Measurements from ENCODE around the gene APBA2.
"Not testable (repeated sequence)": the region's sequence is repeated elsewhere in the genome, so short reads cannot be mapped to it uniquely, and the experiment has no call there.

The APBA2 gene

DNA sequence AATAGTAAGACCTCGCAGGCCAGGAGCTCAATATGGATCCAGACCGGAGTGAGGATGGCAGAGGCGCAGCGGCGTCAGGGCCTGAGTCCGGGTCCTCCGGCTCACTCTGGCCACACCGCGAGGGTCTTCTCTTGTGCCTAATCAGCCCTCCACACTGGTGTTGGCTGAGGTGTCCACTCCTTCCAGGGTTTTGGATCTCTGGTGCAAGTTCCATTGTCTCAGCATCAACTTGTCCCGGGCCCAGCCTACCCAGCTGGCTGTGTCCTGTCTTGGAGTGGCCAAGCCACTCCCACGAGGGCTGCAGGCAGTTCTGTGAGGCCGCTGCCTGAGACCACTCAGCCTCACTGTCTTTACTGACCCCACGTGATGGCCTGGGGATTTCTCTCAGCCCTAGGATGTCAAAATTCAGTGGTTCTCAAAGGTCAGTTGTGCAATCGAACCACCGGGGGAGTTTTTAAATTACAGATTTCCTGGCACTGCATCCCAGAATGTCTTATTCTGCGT, 24.7 kb upstream of the APBA2 start:
- Mint-ChIP-seq H3K27me3 (ENCODE audit: low read depth, poor library complexity) (no peaks in the 10 kb centered on the region), H3K36me3 (ENCODE audit: low read depth) (peaks cover 3% of the 10 kb centered on the region), H3K4me3 (no peak overlapping the region), H3K27ac (no peak overlapping the region), H3K4me1 (no peaks in the 10 kb centered on the region), H3K9me3 (no peaks in the 10 kb centered on the region)
- DNase-seq = no peak
- TF ChIP-seq, protein P1, sequence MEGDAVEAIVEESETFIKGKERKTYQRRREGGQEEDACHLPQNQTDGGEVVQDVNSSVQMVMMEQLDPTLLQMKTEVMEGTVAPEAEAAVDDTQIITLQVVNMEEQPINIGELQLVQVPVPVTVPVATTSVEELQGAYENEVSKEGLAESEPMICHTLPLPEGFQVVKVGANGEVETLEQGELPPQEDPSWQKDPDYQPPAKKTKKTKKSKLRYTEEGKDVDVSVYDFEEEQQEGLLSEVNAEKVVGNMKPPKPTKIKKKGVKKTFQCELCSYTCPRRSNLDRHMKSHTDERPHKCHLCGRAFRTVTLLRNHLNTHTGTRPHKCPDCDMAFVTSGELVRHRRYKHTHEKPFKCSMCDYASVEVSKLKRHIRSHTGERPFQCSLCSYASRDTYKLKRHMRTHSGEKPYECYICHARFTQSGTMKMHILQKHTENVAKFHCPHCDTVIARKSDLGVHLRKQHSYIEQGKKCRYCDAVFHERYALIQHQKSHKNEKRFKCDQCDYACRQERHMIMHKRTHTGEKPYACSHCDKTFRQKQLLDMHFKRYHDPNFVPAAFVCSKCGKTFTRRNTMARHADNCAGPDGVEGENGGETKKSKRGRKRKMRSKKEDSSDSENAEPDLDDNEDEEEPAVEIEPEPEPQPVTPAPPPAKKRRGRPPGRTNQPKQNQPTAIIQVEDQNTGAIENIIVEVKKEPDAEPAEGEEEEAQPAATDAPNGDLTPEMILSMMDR (IDR thresholded peaks at IDR 0.05) = no peak

DNA sequence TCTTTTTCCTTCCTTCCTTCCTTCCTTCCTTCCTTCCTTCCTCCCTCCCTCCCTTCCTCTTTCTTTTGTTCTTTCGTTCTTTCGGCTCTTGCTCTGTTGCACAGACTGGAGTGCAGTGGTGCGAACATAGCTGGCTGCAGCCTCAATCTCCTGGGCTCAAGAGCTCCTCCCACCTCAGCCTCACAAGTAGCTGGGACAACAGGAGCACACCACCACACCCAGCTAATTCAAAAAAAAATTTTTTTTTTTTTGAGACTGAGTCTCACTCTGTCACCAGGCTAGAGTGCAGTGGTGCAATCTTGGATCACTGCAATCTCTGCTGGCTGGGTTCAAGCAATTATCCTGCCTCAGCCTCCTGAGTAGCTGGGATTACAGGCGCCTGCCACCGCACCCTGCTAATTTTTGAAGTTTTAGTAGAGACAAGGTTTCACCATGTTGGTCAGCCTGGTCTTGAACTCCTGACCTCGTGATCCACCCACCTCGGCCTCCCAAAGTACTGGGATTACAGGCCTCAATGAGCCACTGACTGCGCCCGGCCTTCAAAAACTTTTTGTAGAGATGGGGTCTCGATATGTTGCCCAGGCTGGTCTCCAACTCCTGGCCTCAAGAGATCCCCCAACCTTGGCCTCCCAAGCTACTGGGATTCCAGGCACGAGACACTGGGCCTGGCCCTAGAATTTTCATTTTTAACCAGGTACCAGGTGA, 24.0 kb upstream of the APBA2 start:
- not testable (repeated sequence) for DNase-seq; H3K4me1 Mint-ChIP-seq; H3K36me3 Mint-ChIP-seq (ENCODE audit: low read depth); H3K27ac Mint-ChIP-seq; H3K27me3 Mint-ChIP-seq (ENCODE audit: low read depth, poor library complexity); H3K9me3 Mint-ChIP-seq; H3K4me3 Mint-ChIP-seq

- H3K27ac Mint-ChIP-seq = no peak overlapping the region
- peaks cover 11% of the 10 kb centered on the region for H3K9me3 Mint-ChIP-seq
- DNase-seq = no peak
- H3K4me3 Mint-ChIP-seq = no peak overlapping the region
- TF ChIP-seq, protein P1 (IDR thresholded peaks at IDR 0.05) = no peak
- H3K36me3 Mint-ChIP-seq (ENCODE audit: low read depth) = no peaks in the 10 kb centered on the region
- peaks cover 7% of the 10 kb centered on the region for H3K27me3 Mint-ChIP-seq (ENCODE audit: low read depth, poor library complexity)
- H3K4me1 Mint-ChIP-seq = peaks cover 8% of the 10 kb centered on the region
Observed at GRCh38 chr15:28868744-28869345, 16.9 kb upstream of the APBA2 start.

GRCh38 chr15:28871168-28871567, 14.6 kb upstream of the APBA2 start:
- no peaks in the 10 kb centered on the region for H3K36me3 Mint-ChIP-seq (ENCODE audit: low read depth)
- H3K4me3 Mint-ChIP-seq = no peak overlapping the region
- TF ChIP-seq, protein P1 (IDR thresholded peaks at IDR 0.05) = no peak
- H3K27ac Mint-ChIP-seq = no peak overlapping the region
- peaks cover 11% of the 10 kb centered on the region for H3K27me3 Mint-ChIP-seq (ENCODE audit: low read depth, poor library complexity)
- no peak for DNase-seq
- H3K9me3 Mint-ChIP-seq = peaks cover 11% of the 10 kb centered on the region
- H3K4me1 Mint-ChIP-seq = peaks cover 22% of the 10 kb centered on the region

GRCh38 chr15:28873006-28873405, 12.8 kb upstream of the APBA2 start:
- peaks cover 13% of the 10 kb centered on the region for H3K27me3 Mint-ChIP-seq (ENCODE audit: low read depth, poor library complexity)
- no peak overlapping the region for H3K4me3 Mint-ChIP-seq
- H3K36me3 Mint-ChIP-seq (ENCODE audit: low read depth) = no peaks in the 10 kb centered on the region
- H3K9me3 Mint-ChIP-seq = peaks cover 11% of the 10 kb centered on the region
- H3K27ac Mint-ChIP-seq = peak overlapping the region; percentile 91
- TF ChIP-seq, protein P1 (IDR thresholded peaks at IDR 0.05) = no peak
- no peak for DNase-seq
- peaks cover 25% of the 10 kb centered on the region for H3K4me1 Mint-ChIP-seq

- H3K4me3 Mint-ChIP-seq = no peak overlapping the region
- no peak overlapping the region for H3K27ac Mint-ChIP-seq
- peaks cover 26% of the 10 kb centered on the region for H3K4me1 Mint-ChIP-seq
Observed at GRCh38 chr15:28873585-28874190, 12.1 kb upstream of the APBA2 start.

More at GRCh38 chr15:28873585-28874190, 12.1 kb upstream of the APBA2 start:
- Mint-ChIP-seq H3K27me3 (ENCODE audit: low read depth, poor library complexity) (peaks cover 11% of the 10 kb centered on the region), H3K9me3 (peaks cover 11% of the 10 kb centered on the region), H3K36me3 (ENCODE audit: low read depth) (no peaks in the 10 kb centered on the region)
- TF ChIP-seq, protein P1 (IDR thresholded peaks at IDR 0.05) = no peak
- DNase-seq = no peak
